HG03045 (cell line): ENCODE measurements around the gene TBC1D12.
A peak's percentile ranks its signal among the peaks of the same experiment; 100 is the strongest.
"Not testable (repeated sequence)": the region's sequence is repeated elsewhere in the genome, so short reads cannot be mapped to it uniquely, and the experiment has no call there.

Source experiments
- ATAC-seq: cut with Tn5 transposase; IDR thresholded peaks from one replicate; pipeline ENCODE4 v1.9.1; 2021; ENCODE audit warnings: mild to moderate bottlenecking, moderate library complexity; ENCODE audit not compliant: unreplicated experiment

The TBC1D12 gene

DNA sequence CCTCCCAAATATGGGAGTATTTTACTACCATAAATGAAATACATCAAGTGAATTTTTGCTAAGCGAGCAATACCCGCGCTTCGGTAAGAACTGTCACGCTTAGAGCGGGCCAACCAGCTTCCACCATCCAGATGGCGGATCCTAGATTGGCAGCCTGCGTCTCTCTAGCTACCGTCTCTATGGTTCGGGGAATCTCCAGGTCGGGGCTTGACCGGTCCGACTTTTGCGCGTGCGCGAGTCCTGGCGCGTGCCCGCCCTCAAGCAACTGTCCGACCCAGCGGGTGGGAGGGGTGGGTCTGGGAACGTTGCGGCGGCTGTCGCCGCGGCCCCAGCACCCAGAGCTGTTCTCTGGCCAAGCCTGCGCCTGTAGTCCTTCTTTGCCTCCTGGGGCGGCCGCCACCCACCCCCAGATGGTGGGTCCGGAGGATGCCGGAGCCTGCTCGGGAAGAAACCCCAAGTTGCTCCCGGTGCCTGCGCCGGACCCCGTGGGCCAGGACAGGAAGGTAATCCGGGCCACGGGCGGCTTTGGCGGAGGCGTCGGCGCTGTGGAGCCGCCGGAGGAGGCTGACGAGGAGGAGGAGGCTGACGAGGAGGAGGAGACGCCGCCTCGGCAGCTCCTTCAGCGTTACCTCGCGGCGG lies at the start of gene TBC1D12:
Gene TBC1D12 (plus strand): TSS at position 338 of the 639 bp plus-strand sequence. CDS start 73 bp downstream, at position 411.
- ATAC-seq, result peak; percentile 79

DNA sequence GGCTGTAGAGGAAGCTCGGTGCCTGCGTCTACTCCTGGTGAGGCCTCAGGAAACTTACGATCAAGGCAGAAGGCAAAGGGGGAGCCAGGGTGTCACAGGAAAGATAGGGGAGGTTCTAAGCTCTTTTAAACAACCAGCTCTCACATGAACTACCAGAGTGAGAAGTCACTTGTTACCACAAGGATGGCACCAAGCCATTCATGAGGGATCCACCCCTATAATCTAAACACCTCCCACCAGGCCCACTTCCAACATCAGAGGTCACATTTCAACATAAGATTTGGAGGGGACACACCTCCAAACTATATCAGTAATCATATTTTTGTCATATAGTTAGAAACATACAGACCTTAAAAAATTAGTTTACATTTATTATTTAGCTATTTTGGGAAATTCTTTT lies 49.0 kb upstream of the TBC1D12 start:
- no peak for ATAC-seq

DNA sequence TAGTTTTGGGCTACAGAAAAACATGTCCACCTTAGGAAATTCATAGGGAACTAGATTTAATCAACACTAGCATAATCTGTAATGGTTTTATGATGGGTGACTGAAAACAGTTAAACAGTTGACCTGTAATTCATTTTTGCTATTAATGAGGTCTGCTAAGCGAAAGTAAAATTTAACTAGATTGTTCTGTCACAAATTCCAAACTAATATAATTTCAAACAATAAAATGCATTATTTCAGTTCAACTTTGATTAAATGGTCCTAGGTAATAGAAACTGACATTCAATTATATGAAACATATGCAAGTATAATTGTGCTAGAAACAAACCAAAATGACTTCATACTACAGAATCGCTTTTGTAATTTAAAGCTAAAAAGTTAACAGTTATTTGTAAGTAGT lies 46.5 kb upstream of the TBC1D12 start:
- no peak for ATAC-seq

DNA sequence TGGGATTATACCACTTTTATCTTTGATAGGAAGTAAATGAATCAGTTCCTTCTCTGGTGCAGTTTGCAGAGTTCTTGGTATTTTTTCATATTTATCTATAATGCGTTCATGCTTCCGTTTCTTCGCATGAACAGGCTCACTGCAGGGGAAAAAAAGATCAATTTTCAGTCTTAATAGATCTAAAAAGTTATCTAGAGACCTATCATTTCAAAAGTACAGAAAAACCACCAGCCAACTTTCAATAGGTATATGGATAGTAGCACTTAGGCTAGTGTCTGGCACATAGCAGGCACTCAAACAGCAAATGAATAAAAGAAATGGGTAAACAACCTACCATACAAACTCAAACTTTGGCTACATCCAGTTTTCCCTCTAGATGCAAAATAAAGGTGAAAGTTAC lies 45.1 kb upstream of the TBC1D12 start:
- ATAC-seq, result no peak

DNA sequence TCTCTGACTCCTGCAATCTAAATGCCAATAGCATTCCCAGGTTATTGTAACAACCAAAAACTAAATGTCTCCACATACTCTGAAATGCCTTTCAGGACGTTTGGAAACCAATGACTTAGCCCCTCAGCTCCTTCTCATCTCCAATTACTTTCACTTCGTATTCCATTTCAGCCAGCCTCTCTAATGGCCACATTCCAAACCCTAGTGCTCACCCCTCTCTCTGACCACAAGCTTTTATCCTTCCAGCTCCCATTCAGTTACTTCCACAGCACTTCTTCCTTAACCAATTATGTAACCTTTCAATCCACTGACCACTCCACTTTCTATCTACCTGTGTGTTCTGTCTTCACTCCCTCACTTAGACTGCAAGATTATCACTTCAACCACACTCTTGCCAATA lies 43.9 kb upstream of the TBC1D12 start:
- ATAC-seq, result no peak

DNA sequence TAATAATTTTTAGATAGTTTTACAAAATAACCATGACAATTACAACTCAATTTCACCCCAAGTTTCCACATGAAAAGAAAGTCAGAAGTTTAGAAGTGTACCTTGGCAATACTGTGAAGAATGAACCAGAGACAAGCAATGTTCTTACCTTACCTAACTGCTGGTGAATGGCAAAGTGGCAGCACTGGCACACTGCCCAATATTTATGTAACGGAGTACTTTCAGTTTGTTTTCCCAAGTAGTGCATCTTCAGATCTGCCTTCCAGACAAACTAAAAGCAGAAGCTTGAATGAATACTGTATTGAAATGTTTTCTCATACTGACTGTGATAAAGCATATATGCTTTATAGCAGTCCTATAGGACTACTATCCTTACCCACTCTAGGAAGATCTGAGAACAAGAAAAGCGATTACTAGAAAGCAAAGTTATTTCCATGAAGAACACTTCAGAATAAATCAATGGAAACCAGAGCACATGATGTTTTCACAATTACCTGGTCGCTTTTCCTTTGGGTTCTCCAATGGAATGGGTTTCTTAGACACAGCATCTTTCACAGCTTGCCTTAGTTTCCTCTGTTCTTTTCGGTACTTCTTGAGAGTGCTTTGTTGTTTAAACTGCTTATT lies 41.1 kb upstream of the TBC1D12 start:
- no peak for ATAC-seq

DNA sequence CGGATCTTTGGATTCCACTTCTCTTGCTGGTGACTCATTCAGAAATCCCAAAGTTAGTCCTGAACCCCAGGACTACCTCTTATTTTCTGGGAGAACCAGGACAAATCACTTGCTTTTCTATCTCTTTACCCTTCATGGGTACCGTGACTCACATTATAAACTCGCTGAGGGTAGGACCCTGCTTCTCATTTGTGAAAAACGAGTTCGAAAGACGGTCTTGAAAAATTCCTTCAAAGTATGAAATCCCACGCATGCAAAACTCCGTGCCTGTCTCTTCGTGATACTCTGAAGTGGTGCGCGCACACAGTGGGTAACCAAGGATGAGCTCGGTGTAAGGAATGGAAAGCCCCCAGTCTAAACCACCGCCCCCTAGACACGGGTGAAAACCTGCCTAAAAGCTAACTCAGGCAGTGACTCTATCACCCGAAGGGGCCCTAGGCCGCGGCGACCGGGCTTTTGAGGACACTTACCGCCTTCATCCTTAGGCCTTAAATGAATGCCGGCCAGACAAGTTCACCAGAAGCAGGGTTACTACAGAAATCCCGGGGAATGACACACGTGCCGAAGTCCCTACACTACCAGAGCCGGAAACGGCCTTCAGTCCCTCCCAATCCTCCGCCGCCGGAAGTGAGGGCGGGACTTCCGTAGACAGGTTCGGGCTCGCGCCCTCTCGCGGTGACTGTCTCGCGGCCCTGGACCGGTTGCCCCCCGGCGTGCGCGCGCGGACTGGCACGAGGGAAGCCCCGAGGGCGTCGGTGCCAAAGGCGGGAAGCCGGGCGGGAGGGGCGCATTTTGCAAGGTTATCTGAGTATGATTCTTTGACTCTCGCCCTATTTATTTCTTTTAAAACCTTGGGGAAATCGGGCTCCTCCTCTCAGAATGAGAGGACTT lies 39.7 kb upstream of the TBC1D12 start, which contains the start of gene NOC3L:
Gene NOC3L (minus strand): TSS at position 580 of the 891 bp plus-strand sequence. CDS start 101 bp downstream, at position 479.
- ATAC-seq, result peak; percentile 99

DNA sequence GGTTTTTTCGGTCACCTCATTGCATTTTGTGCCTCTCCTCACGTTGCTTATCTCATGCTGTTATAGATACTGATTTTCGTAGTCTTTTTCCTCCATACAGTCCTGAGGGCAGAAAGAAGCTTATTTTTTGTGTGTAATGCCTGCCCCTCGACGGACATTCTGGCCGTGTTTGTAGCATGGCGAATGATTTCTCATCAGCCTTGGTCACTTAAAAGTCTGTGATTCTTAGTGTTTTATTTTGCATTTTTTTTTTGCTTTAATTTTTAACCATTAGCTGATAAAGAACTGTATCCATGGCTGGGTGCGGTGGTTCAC lies 39.1 kb upstream of the TBC1D12 start:
- ATAC-seq, result no peak

DNA sequence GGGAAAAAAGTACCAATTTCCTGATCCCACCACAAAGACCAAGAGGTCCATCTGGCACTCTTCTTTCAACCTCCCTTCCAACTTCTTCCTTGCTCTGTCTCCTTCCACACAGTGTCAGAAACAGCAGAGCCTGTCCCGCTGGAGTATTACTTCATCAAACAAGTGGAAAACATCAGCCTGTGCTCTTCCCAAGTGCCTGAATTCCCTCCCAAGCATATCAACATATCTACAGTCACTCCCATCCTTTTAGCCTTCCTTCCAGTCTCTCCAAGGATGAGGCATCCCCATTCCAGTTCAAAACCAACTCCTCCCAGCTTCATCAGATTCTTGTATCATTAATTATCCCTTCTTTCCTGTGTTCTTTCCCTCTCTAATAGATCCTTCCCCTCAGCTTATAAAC lies 37.9 kb upstream of the TBC1D12 start:
- ATAC-seq, result no peak

DNA sequence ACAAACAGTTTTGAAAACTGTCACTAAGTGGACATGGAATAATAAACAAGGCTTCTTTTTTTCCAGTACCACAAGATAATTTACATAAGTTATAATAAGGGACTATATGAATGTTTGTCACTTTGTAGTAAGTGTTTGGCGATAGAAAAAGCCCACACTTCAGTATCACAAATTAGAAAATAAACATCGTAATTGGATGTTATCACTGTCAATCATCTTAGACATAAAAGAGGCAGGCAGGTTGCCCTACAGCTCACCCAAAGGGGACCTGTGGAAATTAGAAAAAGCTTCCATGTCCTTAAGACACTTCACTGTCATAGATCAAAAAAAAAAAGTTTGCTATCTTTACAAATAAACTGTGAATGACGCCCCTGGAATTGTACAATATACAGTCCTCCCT lies 36.0 kb upstream of the TBC1D12 start:
- ATAC-seq, result no peak

DNA sequence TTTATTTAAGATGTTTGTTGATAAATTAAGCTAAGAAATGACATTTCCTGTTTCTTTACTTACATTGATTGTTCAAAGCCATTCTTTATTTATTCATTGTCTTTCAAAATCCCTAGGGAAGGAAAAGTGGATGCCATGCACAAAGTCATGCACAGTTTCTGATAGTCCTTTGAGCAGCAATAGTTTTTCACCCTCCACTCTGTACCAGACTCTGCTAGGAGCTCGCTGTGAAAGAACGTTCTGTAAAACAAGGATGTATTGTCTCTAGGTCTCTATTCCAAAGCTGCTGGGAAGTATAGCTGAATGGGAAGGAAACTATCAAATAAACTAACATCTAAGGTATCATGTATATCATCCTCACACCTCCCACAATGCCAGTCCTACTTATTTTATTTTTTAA lies 31.8 kb upstream of the TBC1D12 start:
- no peak for ATAC-seq

DNA sequence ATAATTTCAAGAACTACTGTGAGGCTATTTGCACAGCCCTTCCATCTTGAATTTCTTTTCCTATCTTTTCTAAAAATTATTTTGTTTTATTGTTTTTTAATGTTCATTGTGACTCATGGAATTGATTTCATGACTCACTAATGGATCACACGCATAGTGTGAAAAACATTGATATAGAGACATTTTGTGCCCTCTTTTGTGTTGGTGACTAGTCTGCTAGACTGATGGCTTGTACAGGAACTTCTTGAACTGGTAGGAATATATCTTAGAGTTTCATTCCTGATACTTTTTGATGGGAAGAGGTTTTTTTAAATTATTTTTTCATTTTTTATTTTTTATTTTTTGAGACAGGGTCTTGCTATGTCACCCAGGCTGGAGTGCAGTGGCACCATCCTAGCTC lies 27.0 kb upstream of the TBC1D12 start:
- no peak for ATAC-seq

DNA sequence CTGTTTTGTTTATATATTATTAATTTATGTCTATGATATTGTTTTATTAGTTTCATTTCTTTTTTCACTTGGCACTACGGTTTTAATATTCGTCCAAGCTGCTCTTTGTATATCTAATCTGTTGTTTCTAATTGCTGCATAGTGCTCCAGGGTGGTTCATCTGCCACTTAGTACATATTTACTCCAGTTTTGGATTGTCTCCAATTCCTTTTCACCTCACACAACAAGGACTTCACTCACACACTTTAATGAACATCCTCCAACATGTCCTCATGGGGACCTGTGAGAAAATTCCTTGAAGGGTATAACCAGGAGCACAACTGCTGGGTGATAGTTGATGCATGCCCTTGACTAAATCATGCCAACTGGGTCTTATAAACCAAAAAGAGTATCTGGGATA lies 25.5 kb upstream of the TBC1D12 start:
- ATAC-seq, result no peak

DNA sequence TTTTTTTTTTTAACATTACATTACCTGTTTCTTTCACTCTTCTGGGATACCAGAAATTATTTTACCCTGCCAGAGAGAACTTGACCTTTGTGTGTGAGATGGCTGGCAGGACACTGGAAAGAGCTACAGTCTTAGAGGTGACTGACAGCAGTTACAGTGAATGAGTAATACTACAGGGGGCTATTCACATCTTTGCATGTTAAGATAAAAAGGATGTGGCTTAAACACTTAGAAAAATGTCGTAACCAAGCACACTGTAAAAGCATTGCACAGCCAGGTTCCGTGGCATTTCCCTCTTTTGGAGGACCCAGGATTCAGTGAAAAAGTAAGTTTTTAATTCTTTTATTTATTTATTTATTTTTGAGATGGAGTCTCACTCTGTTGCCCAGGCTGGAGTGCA lies 18.8 kb upstream of the TBC1D12 start:
- ATAC-seq, result no peak

DNA sequence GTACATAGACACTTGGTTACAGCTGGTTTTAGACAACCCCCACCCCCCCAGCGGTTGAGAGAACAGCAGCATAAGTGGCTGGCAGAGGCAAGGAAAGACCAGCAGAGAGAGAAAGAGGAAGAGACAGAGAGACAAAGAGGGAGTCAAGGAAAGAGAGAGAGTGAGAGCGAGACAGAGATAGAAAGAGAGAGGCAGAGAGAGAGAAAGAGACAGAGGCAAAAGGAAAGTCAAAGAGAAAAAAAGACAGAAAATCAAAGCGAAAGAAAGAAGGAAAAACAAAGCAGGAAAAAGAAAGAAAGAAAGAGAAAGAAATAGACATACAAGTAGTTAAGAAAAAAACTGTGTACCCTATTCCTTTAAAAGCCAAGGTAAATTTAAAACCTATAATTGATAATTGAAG lies 16.6 kb upstream of the TBC1D12 start:
- ATAC-seq, result not testable (repeated sequence)

DNA sequence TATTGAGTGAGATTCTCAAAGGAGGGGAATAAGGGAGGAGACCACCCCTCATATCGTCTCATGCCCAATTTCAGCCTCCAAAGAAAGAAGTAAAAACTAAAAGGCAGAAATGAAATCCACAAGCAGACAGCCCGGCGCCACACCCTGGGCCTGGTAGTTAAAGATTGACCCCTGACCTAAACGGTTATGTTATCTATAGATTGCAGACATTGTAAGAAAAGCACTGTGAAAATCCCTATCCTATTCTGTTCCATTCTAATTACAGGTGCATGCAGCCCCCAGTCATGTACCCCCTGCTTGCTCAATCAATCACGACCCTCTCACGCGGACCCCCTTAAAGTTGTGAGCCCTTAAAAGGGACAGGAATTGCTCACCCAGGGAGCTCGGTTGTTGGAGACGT lies 10.2 kb upstream of the TBC1D12 start:
- not testable (repeated sequence) for ATAC-seq

DNA sequence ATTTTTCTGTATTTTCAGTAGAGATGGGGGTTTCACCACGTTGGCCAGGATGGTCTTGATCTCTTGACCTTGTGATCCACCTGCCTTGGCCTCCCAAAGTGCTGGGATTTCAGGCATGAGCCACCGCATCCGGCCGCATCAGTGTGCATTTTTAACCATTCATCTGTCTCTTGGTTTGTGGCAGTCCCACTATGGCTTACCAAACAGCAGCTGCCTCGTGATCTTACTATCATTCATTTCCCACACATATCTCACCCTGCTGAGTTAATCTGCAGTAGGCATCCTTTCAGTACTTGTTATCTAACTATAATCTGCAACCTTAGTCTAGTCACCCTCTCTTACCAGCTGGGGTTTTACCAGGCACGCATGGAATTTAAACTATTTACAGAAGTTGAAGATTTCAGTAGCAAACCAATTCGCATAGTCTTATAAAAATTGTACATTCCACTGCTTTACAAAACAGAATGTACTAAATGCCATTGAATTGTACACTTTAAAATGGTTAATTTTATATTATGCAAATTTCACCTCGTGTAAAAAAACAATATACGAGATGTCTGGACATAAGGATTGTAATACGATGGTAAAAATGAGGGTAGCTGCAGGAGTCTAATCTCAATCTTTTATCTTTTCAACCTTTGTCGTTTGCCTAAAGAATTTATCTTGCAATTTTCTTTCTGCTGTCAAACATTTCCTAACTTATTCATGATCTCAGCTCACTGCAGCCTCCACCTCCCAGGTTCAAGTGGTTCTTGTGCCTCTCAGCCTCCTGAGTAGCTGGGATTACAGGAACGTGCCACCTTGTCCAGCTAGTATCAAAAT lies 4.6 kb upstream of the TBC1D12 start:
- no peak for ATAC-seq

DNA sequence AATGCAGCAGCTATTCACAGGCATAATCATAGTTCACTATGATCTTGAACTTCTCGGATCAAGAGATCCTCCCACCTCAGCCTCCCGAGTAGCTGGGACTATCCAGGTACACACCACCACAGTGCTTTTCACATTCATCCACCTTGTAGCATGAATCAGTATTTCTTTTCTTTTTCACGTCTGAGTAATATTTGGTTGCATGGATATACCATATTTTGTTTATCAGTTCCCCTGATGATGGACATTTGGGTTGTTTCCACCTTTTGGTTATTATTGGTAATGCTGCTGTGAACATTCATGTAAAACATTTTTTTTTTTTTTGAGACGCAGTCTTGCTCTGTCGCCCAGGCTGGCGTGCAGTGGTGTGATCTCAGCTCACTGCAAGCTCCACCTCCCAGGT lies 3.6 kb upstream of the TBC1D12 start:
- no peak for ATAC-seq

DNA sequence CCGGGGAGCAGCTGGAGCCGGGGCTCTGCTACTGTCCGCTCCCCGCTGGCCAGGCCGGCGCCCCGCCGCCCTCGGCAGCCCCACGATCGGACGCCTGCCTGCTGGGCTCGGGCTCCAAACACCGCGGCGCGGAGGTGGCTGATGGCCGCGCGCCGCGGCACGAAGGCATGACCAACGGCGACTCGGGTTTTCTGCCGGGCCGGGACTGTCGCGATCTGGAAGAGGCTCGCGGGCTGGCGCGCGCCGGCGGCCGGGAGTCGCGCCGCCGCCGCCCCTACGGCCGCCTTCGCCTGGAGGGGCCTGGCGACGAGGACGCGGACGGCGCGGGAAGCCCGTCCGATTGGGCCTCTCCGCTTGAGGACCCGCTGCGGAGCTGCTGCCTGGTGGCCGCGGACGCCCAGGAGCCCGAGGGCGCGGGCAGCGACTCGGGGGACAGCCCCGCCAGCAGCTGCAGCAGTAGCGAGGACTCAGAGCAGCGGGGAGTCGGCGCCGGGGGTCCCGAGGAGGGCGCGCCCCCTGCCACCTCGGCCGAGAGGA lies 570 bp downstream of the TBC1D12 start:
- peak; percentile 36 for ATAC-seq

DNA sequence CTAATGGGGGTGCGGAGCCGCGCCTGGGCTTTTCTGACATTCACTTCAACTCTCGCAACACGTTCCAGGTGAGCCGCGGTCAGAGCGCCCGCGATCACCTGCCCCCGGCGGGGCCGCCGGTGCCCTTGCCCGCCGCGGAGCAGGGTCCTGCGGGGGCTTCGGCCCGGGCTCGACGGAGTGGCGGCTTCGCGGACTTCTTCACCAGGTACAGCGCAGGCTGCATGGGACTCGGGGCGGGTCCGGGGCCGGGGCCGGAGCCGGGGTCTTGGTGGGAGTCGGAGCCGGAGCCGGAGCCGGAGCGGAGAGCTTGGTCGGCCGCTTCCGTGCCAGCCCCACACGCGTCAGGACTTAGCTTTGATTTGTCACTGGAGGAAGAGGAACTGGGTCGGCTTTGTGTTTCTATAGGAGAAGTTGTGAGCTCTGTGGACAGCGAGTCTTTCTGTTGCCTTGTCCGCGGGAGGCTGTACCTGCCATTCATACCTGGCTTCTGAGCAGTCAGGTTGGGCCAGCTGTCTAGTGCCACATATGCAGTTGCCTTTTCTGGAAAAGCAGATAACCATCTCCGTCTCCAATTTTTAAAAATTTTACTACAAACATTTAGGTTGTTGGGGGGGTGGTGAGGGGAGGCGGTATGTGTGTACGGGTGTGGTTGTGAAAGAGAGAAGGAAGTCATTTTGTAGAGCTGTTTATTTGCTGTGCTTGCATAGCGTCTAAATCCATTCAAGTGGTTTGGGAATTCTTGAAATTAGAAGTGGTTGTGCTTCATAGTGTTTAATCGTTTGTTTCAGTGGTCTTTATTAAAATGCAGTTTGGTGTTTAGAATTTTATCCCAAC lies 1.3 kb downstream of the TBC1D12 start:
- ATAC-seq, result peak; percentile 57
